GM21360 (cell line): ENCODE data around the gene TRMT2A.

ENCODE experiments used
- ATAC-seq: cut with Tn5 transposase; IDR thresholded peaks from one replicate; pipeline ENCODE4 v1.9.1; 2021; ENCODE audit warnings: mild to moderate bottlenecking, moderate library complexity; ENCODE audit not compliant: unreplicated experiment

The TRMT2A gene

DNA sequence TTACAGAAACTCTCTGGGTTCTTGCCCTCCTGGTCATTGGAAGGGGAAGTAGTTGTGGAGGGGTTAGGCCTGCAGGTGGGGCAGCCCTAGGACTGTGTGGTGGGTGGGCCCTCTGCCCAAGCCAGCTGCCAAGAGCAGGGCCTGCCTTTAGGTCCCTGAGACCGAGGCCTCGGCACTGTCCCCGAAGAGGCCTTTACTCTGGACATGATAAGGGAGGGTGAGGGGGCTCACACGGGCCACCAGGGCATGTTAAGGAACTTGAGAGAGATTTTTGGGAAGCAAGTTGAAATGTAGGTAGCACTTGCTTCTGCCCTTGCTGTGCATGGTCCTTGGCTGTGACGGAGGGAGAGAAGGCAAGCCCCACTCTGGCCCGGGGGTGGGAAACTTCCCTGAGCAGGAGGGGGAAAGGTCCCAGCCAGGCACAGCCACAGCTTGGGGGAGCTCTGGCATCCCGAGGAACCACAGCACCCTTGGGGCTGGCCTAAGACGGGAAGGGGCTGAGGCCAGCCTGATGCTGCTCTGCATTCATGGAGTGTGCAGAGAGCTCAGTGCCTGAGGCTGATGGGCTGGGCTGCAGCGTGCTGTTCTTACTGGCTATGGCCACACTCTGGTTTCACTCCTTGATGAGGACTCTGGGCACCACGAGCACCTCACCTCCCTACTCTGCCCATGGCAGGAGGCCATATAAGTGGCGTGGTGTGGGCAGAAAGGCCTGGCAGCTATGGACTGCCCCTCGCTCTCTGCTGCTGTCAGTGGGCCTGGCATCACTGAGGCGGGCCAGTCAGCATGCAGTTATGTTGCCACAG, 8.9 kb downstream of the TRMT2A start:
- ATAC-seq, result no peak

DNA sequence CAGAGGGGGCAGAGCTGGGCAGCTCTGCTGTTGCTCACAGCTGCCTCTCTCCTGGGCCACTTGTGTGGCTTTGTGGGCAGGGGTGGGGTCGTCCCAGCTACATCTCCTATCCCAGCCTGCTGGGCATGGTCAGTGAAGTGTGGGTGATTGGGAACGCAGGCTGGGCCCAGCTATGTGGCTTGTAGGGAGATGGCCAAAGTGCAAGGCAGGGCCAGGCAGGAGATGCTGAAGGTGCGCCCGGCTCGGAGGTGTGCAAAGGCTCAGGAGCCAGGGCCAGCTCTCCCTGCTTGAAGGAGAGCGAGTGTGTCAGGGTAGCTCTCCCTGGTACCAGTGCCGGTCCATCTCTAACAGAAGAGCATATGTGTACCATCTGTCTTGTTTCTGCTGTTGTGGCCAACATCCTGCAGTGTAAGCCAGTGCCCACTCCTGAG, 9.5 kb downstream of the TRMT2A start:
- no peak for ATAC-seq

DNA sequence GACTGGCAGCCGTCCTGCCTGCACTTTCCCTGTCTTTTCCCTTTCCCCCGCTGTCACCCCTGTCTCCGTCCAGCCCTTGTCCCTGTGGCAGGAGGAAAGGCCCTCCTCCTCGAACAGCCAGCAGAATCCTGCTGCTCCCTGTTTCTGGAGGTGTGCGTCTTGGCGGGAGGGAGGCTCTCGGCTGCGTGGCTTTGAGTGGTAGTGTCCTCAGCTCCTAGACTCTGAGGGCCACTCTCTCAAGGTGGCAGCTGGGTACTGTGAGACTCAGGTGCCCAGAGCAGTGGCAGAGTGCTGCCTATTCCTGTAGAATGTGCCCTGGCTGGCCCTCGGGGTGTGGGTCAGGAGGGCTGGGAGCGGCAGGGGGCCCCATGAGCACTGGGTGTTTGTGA, 10.2 kb downstream of the TRMT2A start:
- ATAC-seq, result no peak

DNA sequence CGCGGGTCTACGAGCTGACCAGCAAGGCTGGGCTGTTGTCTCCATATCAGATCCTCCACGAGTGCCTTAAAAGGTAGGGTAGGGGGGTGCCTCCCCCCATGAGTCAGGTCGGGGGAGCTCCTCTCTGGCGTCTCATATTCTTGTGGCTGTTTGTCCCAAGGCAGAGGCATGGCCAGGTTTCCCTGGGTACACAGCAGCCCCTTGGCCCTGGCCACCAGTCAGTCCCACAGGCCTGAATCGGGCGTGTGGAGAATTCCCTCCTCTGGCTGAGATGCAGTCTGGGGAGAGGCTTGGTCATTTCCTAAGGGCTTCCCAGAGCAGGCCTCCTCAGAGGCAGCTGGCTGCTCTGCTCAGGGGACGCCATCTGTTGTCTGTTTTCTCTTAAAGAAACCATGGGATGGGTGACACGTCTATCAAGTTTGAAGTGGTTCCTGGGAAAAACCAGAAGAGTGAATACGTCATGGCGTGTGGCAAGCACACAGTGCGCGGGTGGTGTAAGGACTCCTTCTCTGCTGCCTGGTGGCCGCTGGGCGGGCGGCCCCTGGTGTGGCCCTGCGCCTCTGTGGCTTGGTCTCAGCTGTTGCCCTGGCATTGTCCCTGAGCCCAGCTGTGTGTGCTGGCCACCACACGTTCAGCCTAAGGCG, 10.7 kb downstream of the TRMT2A start:
- ATAC-seq, result no peak

DNA sequence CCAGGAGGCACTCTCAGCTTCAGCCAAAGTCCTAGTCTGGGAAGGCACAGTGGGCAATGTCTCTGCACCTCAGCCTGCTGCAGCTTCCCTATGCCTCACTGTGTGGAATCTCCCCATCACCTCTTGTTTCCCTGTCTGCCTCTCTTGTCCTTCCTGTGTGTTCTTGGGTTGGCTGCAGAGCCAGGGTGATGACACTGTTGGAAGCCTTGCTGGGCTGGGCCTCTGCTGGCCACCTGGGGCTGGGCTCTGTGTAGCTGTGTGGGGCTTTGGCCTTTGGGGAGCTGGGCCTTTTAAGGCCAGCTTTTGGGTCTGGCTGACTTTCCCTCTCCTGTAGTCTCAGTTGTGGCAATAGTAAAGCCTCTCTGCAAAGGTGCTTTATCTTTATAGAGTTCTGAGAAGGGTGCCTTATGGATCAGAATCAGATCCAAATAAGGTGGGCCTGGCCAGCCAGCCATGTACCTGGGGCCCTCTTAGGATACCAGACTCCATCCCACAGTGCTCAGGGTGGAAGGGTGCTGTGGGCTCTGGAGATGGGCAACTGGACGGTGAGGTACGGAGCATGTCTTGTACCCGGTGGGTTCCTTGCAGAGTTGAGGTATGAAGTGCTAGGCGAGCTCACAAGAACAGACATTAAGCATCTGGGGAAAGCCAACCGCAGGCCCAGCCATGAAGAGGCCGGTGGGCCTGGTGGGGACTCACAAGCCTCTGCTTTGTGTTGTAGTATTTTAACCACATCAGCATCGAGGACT, 11.4 kb downstream of the TRMT2A start:
- no peak for ATAC-seq

DNA sequence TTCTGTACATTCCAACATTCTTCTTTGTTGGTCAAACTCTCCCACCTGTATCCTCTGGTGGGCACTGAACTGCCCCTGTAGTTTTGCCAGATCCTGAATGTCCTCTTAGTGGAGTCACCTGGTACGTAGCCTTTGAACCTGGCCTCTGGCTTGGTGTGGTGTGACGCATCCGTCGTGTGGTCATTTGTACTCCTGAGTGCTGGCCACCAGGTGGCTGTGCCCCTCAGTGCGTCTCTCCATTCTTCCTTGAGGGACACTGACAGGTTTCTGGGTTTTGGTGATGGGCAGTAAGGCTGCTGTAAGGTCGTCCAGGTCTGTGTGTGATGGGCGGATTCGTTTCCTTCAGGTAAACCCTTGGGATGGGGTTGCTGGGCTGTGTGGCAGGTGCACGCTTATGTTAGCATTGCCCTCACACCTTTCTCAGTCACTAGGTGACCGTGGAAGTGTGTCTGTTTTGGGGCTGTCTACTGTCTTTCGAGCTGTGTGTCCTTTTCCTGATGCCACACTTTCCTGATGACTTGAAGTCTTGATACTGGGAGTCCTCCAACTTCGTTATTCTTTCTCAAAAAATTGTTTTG, 14.7 kb downstream of the TRMT2A start:
- no peak for ATAC-seq

DNA sequence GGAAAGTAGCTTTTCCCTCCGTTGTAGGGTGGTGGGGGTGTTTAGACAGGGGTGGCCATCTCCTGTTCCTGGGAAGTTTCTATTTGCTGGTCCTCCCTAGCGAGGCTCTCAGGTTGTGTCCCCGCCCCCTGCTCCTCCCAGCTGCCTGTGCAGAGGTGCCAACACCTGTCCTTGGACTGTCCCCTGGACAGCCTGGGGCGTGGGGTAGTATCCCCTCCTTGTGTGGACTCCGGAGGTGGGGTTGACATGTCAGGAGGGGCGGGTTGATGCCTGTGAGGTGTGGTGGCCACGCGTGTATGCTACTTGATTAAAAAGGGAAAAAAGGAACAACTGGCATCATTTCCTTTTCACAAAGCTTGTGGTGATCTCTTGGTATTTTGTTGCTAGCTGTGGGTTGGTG, 15.4 kb downstream of the TRMT2A start:
- ATAC-seq, result no peak

DNA sequence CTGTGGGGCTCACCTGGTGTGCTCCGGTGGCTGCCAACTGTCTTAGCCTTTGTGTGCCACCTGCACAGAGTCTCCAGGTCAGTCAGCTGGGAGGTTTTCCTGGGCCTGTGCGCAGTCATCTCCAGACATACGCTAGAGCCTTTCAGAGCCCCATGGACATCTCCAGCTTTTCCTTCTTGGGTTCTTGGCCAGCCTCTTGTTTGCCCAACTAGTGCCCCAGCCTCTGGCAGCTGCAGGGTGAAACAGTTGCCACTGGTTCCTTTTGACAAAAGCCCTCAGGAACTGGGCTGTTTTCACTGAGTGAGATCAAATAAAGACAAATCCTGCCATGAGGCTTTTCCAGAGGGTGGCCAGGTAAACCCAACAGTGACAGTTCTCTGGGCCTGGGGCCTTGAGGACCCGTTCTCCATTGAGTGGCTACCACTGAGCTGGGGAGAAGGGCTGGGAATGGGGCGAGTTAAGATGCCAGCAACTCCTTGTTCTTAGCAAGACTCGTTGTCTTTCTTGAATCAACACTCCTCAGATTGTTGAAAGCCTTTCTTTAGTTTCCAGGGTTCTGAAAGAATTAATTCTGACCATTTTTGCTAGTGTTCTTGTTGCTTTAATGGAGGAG, 17.8 kb downstream of the TRMT2A start:
- no peak for ATAC-seq

DNA sequence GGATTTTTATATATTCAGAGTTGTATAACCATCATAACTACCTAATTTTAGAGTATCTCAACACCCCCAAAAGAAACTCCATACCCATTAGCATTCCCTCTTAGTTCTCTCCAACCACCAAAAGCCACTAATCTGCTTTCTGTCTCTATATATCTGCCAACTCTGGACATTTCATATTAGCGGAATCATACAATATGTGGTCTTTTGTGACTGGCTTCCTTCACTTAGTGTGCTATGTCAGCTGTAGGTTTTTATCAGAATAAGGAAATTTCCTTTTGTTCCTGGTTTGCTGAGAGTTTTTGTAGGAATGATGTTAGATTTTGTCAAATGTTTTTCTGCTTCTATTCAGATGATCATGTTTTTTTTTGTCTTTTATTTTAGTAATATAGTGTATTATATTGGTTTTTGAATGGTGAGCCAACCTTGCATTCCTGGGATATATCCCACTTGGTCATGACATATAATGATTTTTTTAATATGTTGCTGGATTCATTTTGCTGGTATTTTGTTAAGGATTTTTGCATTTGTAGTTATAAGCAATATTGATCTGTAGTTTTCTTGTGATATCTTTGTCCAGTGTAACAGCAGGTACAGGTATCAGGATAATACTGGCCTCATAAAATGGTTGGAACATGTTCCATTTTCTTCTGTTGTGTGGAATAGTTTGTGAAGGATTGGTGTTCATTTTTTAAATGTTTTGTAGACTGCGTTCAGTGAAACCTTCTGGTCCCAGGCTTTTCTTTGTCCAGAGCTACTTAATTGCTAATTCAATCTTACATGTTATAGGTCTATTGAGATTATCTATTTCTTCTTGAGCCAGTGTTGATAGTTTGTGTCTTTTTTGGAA, 20.2 kb downstream of the TRMT2A start:
- ATAC-seq, result no peak

DNA sequence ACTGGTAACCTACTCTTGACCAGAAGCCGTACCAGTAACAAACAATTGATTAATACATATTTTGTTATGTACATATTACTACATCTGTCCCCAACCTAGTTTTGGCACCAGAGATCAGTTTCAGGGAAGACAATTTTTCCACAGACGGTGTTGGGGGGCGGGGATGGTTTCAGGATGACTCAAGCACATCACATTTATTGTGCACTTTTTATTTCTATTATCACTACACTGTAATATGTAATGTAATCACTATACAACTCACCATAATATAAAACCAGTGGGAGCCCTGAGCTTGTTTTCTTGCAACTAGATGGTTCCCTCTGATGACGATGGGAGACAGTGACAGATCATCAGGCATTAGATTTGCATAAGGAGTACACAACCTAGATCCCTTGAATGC, 21.5 kb downstream of the TRMT2A start:
- no peak for ATAC-seq

DNA sequence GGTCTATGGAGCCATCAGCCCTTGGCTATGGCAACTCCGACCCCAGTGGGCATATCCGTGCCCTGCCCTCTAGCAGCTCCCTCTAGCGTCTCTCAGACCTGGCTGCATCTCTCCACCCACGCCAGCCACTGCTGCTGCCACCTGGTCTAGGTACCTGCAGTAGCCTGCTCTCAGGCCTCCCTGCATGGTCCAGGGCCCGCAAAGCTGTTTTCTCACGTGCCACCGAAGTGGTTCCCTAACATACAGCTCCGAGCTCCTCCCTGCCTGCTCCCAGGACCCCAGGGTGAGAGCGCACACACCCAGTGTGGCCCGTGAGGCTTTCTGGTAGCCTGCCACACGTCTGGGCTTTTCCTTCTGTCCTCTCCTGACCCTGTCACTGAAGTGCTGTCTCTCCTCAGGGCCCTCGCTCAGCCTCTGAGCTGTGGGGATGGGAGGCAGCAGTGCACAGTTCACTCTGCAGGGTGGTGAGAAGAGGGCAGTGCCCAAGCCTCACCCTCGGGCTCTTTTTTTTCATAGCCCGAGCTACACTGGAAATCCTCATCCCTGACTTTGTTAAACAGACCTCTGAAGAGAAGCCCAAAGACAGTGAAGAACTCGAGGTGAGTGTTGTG, 22.7 kb downstream of the TRMT2A start:
- no peak for ATAC-seq

DNA sequence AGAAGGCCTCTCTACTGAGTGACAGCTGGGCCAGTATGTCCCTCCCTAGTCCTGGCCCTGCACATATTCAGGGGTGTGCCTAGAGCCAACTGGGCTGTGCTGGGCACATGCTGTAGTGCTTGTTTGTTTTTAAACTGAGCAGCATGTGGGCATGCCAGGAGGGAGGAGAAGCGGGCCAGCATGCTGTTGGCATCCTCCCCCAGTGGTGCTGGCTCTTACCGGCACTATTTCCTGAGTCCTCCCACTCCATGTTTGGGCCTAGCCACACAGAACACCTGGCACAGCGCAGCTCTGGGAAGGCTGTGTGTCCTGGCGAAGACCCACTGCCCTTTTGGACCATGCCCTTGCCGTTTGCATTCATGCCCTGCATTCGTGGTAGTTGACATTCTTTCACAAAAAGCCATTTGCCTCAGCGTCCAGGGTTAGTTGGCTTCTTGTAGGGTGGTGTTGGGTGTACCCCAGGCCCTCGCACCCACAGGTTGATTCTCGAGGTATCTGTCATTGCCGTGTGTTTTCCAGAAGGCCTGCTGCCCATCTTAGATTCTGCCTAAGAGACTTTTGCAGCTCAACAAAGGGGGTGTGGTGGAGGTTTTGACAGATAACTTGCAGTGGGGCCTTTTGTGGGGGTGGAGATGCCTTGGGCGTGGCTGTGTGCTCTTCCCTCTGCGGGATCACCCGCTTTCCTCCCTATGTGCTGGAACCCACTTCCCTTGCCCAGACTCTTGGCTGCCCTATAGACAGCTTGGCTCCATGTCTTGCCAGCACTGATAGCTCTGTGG, 23.4 kb downstream of the TRMT2A start:
- ATAC-seq, result no peak

DNA sequence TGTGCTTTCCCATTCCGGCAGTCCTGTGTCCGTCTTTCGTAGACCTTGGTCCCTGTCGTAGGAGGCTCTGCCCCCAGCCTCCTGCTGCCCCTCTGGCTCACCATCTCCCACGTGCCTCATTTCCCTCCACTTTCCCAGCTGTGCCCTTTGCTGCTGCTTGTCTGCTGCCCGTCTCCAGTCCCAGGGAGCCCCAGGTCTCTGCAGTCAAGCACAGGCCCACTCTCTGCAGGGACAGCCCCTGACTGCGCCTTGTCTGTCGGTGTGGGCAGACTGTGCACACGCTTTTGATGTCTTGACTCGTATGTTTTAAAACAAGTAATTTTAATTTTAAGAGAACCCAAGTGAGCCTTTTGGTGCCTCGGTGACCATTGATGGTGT, 24.6 kb downstream of the TRMT2A start:
- ATAC-seq, result no peak

DNA sequence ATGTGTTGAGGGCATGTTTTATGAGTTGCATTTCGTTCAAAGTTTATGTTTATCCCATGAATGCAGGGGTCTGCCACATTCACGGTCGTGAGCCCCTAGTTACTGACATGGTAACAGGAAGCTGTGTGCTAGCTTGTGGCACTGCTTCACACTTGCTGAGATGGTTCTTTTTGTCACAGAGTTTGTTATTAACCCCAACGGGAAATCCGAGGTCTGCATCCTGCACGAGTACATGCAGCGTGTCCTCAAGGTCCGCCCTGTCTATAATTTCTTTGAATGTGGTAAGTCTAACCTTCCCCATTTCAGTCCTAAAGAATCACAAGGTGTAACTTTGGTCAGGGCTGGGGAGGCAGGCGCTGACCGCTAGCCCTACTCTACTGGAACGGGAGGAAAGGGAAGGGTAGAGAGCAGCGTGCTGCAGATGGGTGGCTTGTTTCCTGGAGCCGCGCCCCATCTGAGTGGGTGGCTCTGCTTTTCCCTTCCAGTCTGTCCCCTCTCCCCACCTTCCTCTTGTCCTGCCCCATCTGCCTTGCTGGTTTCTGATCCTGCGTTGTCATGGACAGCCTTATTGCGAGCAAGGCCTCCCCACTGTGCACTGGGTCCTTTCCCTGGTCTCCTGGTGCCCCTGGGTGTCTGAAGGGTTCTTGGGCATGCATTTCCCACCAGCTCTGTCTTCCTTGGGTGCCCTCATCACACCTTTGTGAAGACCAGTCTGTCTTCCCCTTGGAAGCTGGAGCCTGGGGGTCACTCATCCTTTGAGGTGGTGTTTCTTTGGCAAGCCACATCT, 25.1 kb downstream of the TRMT2A start:
- ATAC-seq, result no peak

DNA sequence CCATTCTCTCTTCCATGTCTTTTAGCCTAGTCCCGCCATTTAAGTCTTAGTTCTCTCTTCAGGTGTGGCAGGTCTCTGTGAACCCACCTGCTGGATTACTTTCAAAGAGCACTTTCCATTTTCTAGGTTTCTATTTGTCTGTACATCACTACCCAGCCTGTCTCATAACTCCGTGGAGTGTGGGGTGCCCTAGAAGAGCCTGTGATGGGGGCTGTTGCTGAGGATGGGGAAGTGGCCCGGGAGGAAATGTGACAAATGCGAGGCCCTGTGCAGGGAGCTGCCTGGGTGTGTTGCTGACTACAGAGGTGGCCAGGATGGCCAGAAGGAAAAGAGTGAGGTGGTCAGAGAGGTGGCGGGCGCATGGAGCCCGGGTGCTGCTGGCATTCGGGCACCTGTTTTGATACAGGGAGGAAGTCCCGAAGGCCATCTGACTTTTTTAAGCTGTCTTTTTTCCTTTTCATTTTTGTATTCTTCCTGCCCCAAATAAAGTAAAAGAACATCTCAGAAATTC, 26.2 kb downstream of the TRMT2A start:
- no peak for ATAC-seq

DNA sequence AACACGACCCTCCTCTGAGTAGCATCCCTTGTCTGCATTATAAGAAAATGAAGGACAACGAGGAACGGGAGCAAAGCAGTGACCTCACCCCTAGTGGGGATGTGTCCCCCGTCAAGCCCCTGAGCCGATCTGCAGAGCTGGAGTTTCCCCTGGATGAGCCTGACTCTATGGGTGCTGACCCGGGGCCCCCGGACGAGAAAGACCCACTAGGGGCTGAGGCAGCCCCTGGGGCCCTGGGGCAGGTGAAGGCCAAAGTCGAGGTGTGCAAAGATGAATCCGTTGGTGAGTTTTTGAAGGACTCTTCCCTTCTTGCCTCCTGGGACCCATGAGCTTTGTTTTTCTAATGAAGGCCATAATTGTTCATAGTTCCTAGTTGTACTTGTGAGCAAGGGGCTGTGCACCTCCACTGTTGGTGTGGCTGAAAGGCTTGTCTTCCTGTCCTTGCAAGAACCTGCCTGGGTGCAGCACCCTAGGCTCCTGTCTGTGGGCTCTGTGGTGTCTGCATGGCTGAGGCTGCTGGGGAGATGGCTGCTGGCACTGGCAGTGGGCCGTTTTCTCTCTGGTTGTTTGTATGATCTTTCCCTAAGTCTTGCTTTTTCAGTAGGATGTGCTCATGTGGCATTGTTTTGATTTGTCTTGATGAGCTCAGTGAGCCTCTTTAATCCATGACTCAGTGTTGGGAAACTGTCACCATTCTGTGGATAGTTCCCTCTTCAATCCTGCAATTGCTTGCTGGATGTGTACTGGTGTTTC, 26.9 kb downstream of the TRMT2A start:
- ATAC-seq, result no peak

DNA sequence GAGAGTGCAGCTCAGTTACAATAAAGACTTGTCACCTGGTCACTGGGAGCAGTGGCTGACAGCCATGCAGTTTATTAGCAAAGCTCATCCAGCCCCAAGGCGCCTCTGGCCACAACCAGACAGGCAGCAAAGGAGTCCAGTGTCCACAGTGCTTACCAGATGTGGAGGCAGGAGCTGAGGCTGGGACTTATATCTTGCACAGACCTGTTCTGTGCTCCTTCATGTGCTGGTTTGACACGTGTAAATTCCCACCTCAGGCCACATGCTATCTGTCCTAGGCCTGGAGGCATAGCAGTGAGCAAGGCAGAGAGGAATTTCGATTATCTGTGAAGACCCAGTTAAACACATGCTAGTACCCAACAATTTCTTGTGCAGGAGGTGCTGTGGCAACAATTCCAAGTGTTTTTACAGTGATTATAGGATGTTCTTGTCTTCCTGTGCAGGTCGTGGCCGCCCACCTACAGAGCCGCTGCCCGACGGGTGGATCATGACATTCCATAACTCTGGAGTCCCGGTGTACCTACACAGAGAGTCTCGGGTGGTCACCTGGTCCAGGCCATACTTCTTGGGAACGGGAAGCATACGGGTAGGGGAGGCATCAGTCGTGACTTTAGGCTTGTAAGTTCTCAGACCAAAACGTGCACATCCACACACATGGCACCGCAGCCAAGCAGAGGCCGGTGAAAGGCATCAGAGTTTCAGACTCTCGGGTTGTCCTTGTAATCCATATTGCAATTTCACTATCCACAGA, 27.6 kb downstream of the TRMT2A start:
- ATAC-seq, result no peak
